ENCODE measurements around the gene PRXL2B.

PRXL2B gene

GRCh38 chr1:2598329-2598931 is 11.9 kb downstream of the PRXL2B start:
- no peak for DNase-seq (ENCODE audit: low spot score)

- no peak for DNase-seq (ENCODE audit: low spot score)
These were observed 15.2 kb downstream of the PRXL2B start for GRCh38 chr1:2601721-2602303.

- DNase-seq (ENCODE audit: low spot score): no peak
These were observed 15.8 kb downstream of the PRXL2B start for GRCh38 chr1:2602311-2602835.

- no peak for DNase-seq (ENCODE audit: low spot score)
These were observed 16.4 kb downstream of the PRXL2B start for GRCh38 chr1:2602866-2603520.

GRCh38 chr1:2603521-2604155 is 17.1 kb downstream of the PRXL2B start:
- no peak for DNase-seq (ENCODE audit: low spot score)

GRCh38 chr1:2604156-2604843 is 17.7 kb downstream of the PRXL2B start:
- no peak for DNase-seq (ENCODE audit: low spot score)

DNA sequence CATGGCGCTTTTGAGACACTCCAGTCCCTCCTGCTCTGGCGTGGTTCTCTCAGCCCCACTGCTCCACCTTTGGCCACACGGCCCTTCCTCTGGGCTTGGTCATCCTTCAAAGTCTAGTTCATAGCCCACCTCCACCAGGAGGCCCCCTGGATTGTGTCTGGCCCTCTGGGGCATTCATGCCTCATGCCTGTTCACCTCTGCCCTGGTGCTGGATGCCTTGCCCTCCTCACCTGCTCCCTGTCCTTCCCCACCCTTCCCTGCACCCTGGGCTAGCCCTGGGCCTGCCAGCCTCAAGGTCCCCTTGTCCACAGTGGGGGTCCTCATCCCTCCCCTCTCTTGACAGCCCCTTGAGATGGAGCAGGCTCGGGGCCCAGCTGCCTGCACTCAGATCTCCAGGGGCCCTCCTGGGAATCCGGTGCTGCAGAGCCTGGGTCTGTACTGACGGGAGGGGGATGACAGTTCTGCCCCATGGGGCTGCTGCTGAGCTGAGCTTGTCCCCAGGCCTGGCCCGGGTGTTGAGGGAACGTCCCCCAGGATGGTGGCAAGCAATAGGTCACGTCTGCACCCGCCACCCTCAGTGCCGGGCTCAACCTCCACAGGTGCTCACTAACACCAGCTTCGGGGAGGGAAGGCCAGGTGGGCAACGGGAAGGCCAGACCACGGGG is 18.4 kb downstream of the PRXL2B start:
- DNase-seq (ENCODE audit: low spot score): no peak

- no peak for DNase-seq (ENCODE audit: low spot score)
These were observed 19.2 kb downstream of the PRXL2B start for GRCh38 chr1:2605509-2606395.

DNA sequence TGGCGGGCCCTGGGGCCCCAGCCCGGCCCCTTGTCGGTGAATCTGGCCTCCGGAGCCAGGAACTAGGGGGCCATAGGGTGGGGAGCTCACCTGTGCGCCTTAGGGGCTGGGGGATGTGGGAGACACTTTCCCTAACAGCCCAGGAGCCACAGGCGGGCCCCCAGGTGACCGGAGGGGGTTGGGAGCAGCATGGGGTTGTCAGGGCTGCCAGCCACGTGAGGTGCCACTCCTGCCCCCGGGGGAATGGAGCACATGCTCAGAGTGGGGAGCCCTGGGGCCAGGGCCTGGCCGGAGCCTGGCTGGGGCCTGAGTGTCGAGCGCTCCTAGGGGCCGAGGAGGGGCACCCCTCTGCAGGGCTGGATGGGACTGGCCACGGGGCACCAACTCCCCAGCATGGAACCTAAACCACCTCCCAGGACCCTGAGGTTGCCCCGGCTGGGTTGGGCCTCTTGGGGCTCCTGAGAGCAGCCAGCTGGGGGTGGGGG is 19.9 kb downstream of the PRXL2B start:
- DNase-seq (ENCODE audit: low spot score): no peak

- no peak for DNase-seq (ENCODE audit: low spot score)
These were observed 20.5 kb downstream of the PRXL2B start for GRCh38 chr1:2606881-2607621.

- no peak for DNase-seq (ENCODE audit: low spot score)
These were observed 21.1 kb downstream of the PRXL2B start for GRCh38 chr1:2607641-2608091.

DNA sequence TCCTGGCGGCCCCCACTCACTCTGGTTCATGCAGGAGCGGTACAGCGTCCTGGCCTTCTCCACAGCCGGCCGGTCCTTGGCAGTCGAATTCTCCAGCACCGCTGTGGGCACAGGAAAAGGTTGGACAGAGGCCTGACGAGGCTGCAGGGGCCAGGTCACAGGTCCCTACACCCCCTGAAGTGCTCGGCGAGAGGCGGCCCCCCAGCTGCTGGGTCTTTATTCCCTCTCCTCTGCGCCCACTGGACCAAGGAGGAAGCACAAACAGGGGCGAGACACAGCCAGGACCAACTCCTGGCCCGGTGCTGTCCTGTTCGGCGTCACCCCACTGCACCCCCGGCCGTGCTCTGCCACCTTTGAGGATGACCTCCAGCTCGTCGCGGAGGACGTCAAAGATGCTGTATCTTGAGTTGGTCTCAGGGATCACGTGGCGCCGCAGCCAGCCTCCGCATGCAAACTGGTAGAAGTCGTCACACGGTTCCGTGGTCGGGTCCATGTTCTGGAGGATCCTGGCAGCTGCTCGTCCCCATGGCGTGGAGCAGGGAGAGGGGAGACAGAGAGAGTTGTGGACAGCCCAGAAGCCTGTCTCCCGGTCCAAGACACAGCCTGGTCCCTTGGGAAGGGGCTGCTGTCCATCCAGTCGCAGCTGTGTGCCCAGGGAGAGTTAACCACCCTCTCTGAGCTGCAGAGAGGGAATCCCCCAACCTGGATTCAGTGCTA is 22.9 kb downstream of the PRXL2B start:
- DNase-seq (ENCODE audit: low spot score): no peak

DNA sequence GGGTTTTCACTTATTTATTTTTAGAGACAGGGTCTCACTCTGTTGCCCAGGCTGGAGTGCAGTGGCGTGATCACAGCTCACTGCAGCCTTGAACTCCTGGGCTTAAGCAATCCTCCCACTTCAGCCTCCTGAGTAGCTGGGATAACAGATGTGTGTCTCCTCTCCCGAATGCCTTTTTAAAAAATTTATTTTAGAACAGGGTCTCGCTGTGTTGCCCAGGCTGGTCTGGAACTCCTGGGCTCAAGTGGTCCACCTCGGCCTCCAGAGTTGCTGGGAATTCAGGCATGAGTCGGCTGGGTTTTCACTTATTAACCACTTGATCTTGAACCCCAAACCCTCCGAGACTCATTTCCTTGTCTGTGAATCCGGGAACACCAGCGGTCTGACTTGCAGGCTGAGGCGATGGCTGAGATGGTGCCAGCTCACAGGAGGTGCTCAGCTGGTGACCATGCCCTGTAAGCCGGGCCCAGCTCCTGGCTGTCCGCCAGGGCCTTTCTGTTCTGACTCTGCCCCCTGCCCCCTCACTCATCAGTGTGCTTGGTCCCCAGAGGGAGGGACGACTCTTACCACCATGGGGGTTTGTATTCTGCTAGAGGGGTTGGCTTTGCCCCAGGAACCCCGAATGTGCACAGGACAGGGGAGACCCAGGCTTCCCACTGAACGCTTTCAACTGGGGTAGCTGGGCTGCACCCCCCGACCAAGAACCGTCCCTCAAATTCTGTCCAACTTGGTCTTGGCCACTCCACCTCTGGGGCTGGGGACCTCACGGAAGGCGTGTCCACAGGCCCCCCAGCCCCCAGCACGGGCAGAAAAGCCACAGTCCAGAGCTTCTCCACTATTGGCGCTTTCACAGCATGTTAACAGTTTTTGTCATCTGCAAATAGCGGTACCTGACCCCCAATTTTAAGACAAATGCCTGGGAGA is 23.7 kb downstream of the PRXL2B start:
- no peak for DNase-seq (ENCODE audit: low spot score)

GRCh38 chr1:2611031-2611501 is 24.5 kb downstream of the PRXL2B start:
- peak; percentile 49 for DNase-seq (ENCODE audit: low spot score)

DNA sequence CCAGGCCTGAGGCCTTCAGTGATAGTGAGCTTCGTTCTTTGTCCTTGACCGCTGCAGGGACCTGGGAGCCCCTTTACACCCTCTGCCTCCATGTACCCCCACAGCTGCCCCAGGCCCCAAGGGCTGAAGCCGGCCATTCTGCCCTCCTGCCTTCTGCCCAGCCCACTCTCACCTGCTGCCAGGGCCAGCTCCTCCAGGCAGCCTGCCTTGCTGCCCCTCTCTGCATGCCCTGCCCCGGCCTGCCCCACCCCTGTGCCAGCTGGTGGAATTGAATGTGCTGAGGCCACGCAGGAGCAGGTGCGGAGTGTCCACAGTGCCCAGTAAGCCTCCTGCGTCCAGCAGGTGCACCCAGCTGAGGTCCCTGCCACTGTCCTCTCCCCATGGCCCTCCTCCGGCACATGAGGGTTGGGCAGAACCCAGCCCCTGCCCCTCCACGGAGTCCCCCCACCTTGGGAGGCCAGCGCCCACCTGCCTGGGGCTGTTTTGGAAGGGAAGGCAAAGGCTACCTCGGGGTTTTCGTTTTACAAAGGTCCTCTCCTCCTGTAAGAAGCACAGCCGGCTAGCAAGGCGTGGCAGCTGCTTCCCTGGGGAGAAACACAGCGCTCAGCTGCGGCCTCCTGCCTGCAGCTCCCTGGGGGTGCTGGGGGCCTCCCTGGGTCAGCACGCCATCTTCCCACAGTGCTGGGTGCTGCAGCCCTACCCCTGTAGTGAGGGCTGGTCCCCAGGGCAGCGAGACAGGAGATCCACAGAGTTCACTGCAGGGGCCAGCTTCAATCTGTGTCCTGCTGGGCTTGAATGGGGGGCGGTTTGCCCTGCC is 25.3 kb downstream of the PRXL2B start:
- no peak for DNase-seq (ENCODE audit: low spot score)

DNA sequence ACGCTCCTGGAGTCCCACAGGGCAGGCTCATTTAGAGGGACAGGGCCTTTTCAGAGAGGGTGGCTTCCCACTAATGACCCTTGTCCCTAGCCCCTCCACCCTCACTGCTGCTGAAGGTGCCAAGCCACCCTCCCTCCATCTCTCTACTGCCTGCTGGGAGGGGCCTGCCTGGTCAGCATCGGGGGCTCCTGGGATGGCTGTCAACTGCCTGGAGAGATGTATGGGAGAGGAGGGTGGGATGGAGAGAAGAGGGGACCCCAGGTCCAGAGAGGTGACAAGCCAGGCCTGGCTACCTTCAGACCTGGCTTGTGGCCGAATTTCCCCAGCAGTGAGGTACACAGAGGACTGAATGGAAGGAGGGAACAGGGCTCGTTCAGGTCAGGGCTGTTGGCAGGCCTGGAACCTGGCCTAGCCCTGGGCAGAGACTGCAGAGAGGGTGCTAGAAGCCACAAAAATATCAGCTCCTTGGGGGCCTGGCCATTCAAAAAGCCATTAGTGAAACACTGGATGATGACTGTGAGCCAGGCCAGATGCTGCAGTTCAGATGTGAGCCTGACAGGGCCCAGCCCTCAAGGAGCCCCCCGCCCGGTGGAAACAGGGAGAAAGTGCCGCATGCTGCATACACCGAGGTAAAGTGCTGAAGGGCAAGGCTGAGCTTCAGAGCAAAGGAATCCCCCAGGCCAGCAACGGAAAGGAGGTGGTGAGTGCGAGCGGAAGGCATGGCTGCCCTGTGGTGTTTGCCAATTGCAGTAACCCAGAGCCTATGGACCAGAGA is 26.2 kb downstream of the PRXL2B start:
- no peak for DNase-seq (ENCODE audit: low spot score)
